Kidney (tissue), 14 donors: ENCODE data around the gene PDE4D. TPM values are rescaled to one million over a fixed set of nuclear protein-coding genes. Genes with fewer than 3 reads are reported as not detected.

ENCODE experiments used
- DNase-seq, 5 donors: peaks; one replicate each; pipeline ENCODE4 v3.0.0-alpha.2; 2013 to 2020
- FAIRE-seq: peaks from 2 replicates; lab custom pipeline; 2012; peaks lifted over from hg19 to GRCh38; lab: Jason Lieb, UNC
- H3K27ac ChIP-seq, 2 donors: one replicate each; pipeline ENCODE4 v1.7.0; 2013; ENCODE audit warnings: low read depth in 2 of 2, low read length in 2 of 2, inconsistent platforms in 1 of 2
- H3K27me3 ChIP-seq: one replicate; pipeline ENCODE4 v1.7.1; 2013; ENCODE audit warnings: low read length, inconsistent platforms; ENCODE audit not compliant: control insufficient read depth, insufficient read depth
- H3K36me3 ChIP-seq, 3 donors: one replicate each; pipeline versions ENCODE4 v1.7.0 to v1.7.1; 2013; ENCODE audit warnings: low read length in 3 of 3, control low read depth in 1 of 3, inconsistent platforms in 1 of 3; ENCODE audit not compliant: insufficient read depth in 3 of 3, control insufficient read depth in 2 of 3
- H3K4me1 ChIP-seq, 3 donors: one replicate each; pipeline versions ENCODE4 v1.7.0 to v1.7.1; 2013; ENCODE audit warnings: low read length in 3 of 3, inconsistent platforms in 1 of 3, low read depth in 1 of 3; ENCODE audit not compliant: control insufficient read depth in 2 of 3, insufficient read depth in 2 of 3
- H3K4me3 ChIP-seq, 3 donors: one replicate each; pipeline versions ENCODE4 v1.7.0 to v1.8.1; 2013; ENCODE audit warnings: low read length in 3 of 3, control low read depth in 1 of 3, inconsistent platforms in 1 of 3
- H3K9ac ChIP-seq, 3 donors: one replicate each; pipeline versions ENCODE4 v1.7.0 to v1.7.1; 2013; ENCODE audit warnings: low read length in 3 of 3, control low read depth in 1 of 3, inconsistent platforms in 1 of 3
- H3K9me3 ChIP-seq, 3 donors: one replicate each; pipeline versions ENCODE4 v1.7.0 to v1.7.1; 2013; ENCODE audit warnings: low read length in 3 of 3, control low read depth in 1 of 3, inconsistent platforms in 1 of 3; ENCODE audit not compliant: control insufficient read depth in 2 of 3, insufficient read depth in 1 of 3
- CTCF ChIP-seq: IDR thresholded peaks from 3 replicates; pipeline ENCODE4 v1.5.1; 2012; ENCODE audit warnings: mild to moderate bottlenecking, moderate library complexity, borderline replicate concordance; ENCODE audit not compliant: insufficient read depth; ENCODE audit errors: extremely low read depth
- intact Hi-C: fragments of 100-400 bp; cut with DNase I; formaldehyde crosslinking; loops from one replicate; pipeline ENCODE4 v1.11.1; 2022
- polyA plus RNA-seq: library from polyadenylated mRNA; stranded (reverse); fragments of 350-450 nt; fragmentation: Illumina TruSeq; extraction: RNeasy Lipid Tissue Mini Kit (QIAGEN cat#74804); gene quantifications from one replicate; pipeline ENCODE4 v1.2.3, GENCODE V29; 2014; ENCODE audit warnings: low read depth, low replicate concordance; ENCODE audit not compliant: insufficient read depth
- total RNA-seq: library from RNA; stranded (reverse); fragmentation: NEBNext Ultra II Directional; extraction: Animal tissue kit (Norgen Biotek cat#: 25700); gene quantifications from one replicate; pipeline ENCODE4 v1.2.1, GENCODE V29; 2021
- donor health status: control.
- donor health status: control.
- donor health status: control.
- donor health status: control.
- donor health status: control.
- donor health status: DM: yes; HTN: yes; CAD: no.
- donor health status: Normal renal cell carcinoma (clear cell type).

The PDE4D gene
- total and polyA plus RNA-seq, 2 donors from 2014 or later: 9.2 to 78.9 TPM

- no peak overlapping the region for H3K27ac ChIP-seq
- H3K9ac ChIP-seq: no peak overlapping the region
- no peaks in the 10 kb centered on the region for H3K36me3 ChIP-seq
- DNase-seq (no peak), FAIRE-seq (no peak)
- intact Hi-C loops: no loop called here
- no peaks in the 10 kb centered on the region for H3K4me1 ChIP-seq
- no peaks in the 10 kb centered on the region for H3K9me3 ChIP-seq
- no peak for TF ChIP-seq CTCF
- no peak overlapping the region for H3K4me3 ChIP-seq
- no peaks in the 10 kb centered on the region for H3K27me3 ChIP-seq
Measured at GRCh38 chr5:59168067-59168466, 725.5 kb downstream of the PDE4D start.

- FAIRE-seq: no peak
Measured at GRCh38 chr5:59164041-59164830, 729.3 kb downstream of the PDE4D start.

GRCh38 chr5:59161221-59162105 is 732.1 kb downstream of the PDE4D start:
- no peak overlapping the region for H3K4me3 ChIP-seq
- H3K27ac ChIP-seq: no peak overlapping the region
- DNase-seq (no peak), FAIRE-seq (no peak)
- no peak overlapping the region for H3K9ac ChIP-seq
- H3K36me3 ChIP-seq: no peaks in the 10 kb centered on the region
- intact Hi-C loops: no loop called here
- TF ChIP-seq CTCF: no peak
- no peaks in the 10 kb centered on the region for H3K4me1 ChIP-seq
- no peaks in the 10 kb centered on the region for H3K9me3 ChIP-seq
- no peaks in the 10 kb centered on the region for H3K27me3 ChIP-seq

More at GRCh38 chr5:59164041-59164830, 729.3 kb downstream of the PDE4D start:
- Histone ChIP-seq H3K9ac (no peak overlapping the region), H3K27ac (no peak overlapping the region), H3K36me3 (no peaks in the 10 kb centered on the region), H3K4me1 (no peaks in the 10 kb centered on the region), H3K27me3 (no peaks in the 10 kb centered on the region), H3K9me3 (no peaks in the 10 kb centered on the region), H3K4me3 (no peak overlapping the region)
- DNase-seq: no peak
- TF ChIP-seq CTCF: no peak
- intact Hi-C loops: no loop called here
